GM21390 (cell line): ENCODE measurements around the gene SGMS1.
"Not testable (repeated sequence)": the region's sequence is repeated elsewhere in the genome, so short reads cannot be mapped to it uniquely, and the experiment has no call there.

Experiments used
- ATAC-seq: cut with Tn5 transposase; IDR thresholded peaks from one replicate; pipeline ENCODE4 v1.9.1; 2021; ENCODE audit not compliant: unreplicated experiment

Gene SGMS1

GRCh38 chr10:50623663-50624412 lies at the start of gene SGMS1:
TSS of gene SGMS1 (minus strand) at chr10:50623956. CDS start at chr10:50344114, 279,842 bp downstream.
- peak; percentile 23 for ATAC-seq

GRCh38 chr10:50672152-50672551 lies 48.4 kb upstream of the SGMS1 start:
- peak; percentile 57 for ATAC-seq

GRCh38 chr10:50671645-50672044 lies 47.9 kb upstream of the SGMS1 start:
- ATAC-seq = not testable (repeated sequence)

GRCh38 chr10:50669957-50670356 lies 46.2 kb upstream of the SGMS1 start:
- ATAC-seq = not testable (repeated sequence)

- ATAC-seq = not testable (repeated sequence)
Measured at GRCh38 chr10:50667353-50667752, 43.6 kb upstream of the SGMS1 start.

- not testable (repeated sequence) for ATAC-seq
Measured at GRCh38 chr10:50662420-50662819, 38.7 kb upstream of the SGMS1 start.

GRCh38 chr10:50661563-50661962 lies 37.8 kb upstream of the SGMS1 start:
- ATAC-seq = not testable (repeated sequence)

- peak; percentile 97 for ATAC-seq
Measured at GRCh38 chr10:50659865-50660730, 36.3 kb upstream of the SGMS1 start.

- ATAC-seq = not testable (repeated sequence)
Measured at GRCh38 chr10:50659016-50659864, 35.5 kb upstream of the SGMS1 start.

GRCh38 chr10:50658165-50658564 lies 34.4 kb upstream of the SGMS1 start:
- ATAC-seq = no peak

- no peak for ATAC-seq
Measured at GRCh38 chr10:50653758-50654157, 30.0 kb upstream of the SGMS1 start.

- peak; percentile 39 for ATAC-seq
Measured at GRCh38 chr10:50653142-50653541, 29.4 kb upstream of the SGMS1 start.

GRCh38 chr10:50651808-50652207 lies 28.1 kb upstream of the SGMS1 start:
- ATAC-seq = no peak

- no peak for ATAC-seq
Measured at GRCh38 chr10:50650481-50650880, 26.7 kb upstream of the SGMS1 start.

GRCh38 chr10:50648935-50649227 lies 25.1 kb upstream of the SGMS1 start:
- ATAC-seq = no peak

GRCh38 chr10:50648089-50648934 lies 24.6 kb upstream of the SGMS1 start:
- ATAC-seq = peak; percentile 70

GRCh38 chr10:50647350-50647749 lies 23.6 kb upstream of the SGMS1 start:
- not testable (repeated sequence) for ATAC-seq

GRCh38 chr10:50645236-50645635 lies 21.5 kb upstream of the SGMS1 start:
- ATAC-seq = no peak

GRCh38 chr10:50641626-50642025 lies 17.9 kb upstream of the SGMS1 start:
- ATAC-seq = no peak

GRCh38 chr10:50640238-50640637 lies 16.5 kb upstream of the SGMS1 start:
- ATAC-seq = no peak
